OCI-LY1 (cell line): ENCODE data around the gene ENTPD3.

Source experiments
- H2AFZ ChIP-seq: fragments of 200-600 bp; sonication (generic), shearing (Covaris generic); 2 replicates; pipeline ENCODE4 v1.6.0; 2014; ENCODE audit warnings: antibody characterized with exemption, mild to moderate bottlenecking, low read length
- H3F3A ChIP-seq: fragments of 200-600 bp; sonication (generic), shearing (Covaris generic); 2 replicates; pipeline ENCODE4 v1.6.0; 2014; ENCODE audit warnings: mild to moderate bottlenecking, antibody characterized with exemption, low read length, moderate library complexity; ENCODE audit not compliant: insufficient read depth
- H3K27ac ChIP-seq: fragments of 200-600 bp; sonication (generic); 2 replicates; pipeline ENCODE4 v1.5.1; 2014; ENCODE audit warnings: low read length, mixed run types, mild to moderate bottlenecking, low read depth; ENCODE audit not compliant: poor library complexity, severe bottlenecking
- H3K27me3 ChIP-seq: fragments of 200-600 bp; sonication (generic); 2 replicates; pipeline ENCODE4 v1.6.0; 2014; ENCODE audit warnings: antibody characterized with exemption, mild to moderate bottlenecking, low read length, moderate library complexity; ENCODE audit not compliant: insufficient read depth
- H3K36me3 ChIP-seq: fragments of 200-600 bp; sonication (generic); 2 replicates; pipeline ENCODE4 v1.6.1; 2014; ENCODE audit warnings: mild to moderate bottlenecking, antibody characterized with exemption, low read length, moderate library complexity, mixed read lengths; ENCODE audit not compliant: insufficient read depth
- H3K4me1 ChIP-seq: fragments of 200-600 bp; sonication (generic); 2 replicates; pipeline ENCODE4 v1.5.1; 2014; ENCODE audit warnings: mild to moderate bottlenecking, low read length, moderate library complexity; ENCODE audit not compliant: insufficient read depth, severe bottlenecking
- H3K4me2 ChIP-seq: fragments of 200-600 bp; sonication (generic), shearing (Covaris generic); 2 replicates; pipeline ENCODE4 v1.6.1; 2014; ENCODE audit warnings: low read length
- H3K4me3 ChIP-seq: fragments of 200-600 bp; sonication (generic); 2 replicates; pipeline ENCODE4 v1.5.1; 2014; ENCODE audit warnings: low read length, low read depth, mild to moderate bottlenecking, mixed read lengths; ENCODE audit not compliant: poor library complexity, severe bottlenecking
- H3K79me2 ChIP-seq: fragments of 200-600 bp; shearing (Covaris generic); 2 replicates; pipeline ENCODE4 v1.6.1; 2016; ENCODE audit warnings: mixed run types, low read length, mixed read lengths; ENCODE audit not compliant: insufficient read depth
- H3K9ac ChIP-seq: fragments of 200-600 bp; sonication (generic), shearing (Covaris generic); 2 replicates; pipeline ENCODE4 v1.6.1; 2014; ENCODE audit warnings: mild to moderate bottlenecking, low read length, mixed read lengths
- H3K9me2 ChIP-seq: fragments of 200-600 bp; sonication (generic), shearing (Covaris generic); 2 replicates; pipeline ENCODE4 v1.6.1; 2014; ENCODE audit warnings: low read depth, mild to moderate bottlenecking, low read length, mixed read lengths
- H3K9me3 ChIP-seq: fragments of 200-600 bp; shearing (Covaris generic); 2 replicates; pipeline ENCODE4 v1.6.1; 2014; ENCODE audit warnings: low read length, mixed read lengths
- H4K20me1 ChIP-seq: fragments of 200-600 bp; sonication (generic), shearing (Covaris generic); 2 replicates; pipeline ENCODE4 v1.6.0; 2016; ENCODE audit warnings: mild to moderate bottlenecking, low read length; ENCODE audit not compliant: insufficient read depth
- CTCF ChIP-seq: fragments of 200-600 bp; sonication (generic), shearing (Covaris generic); IDR thresholded peaks from 2 replicates; pipeline ENCODE4 v1.5.1; 2017; ENCODE audit warnings: mild to moderate bottlenecking, antibody characterized with exemption, low read length, moderate library complexity, mixed read lengths
- EZH2 ChIP-seq: fragments of 200-600 bp; sonication (generic), shearing (Covaris generic); IDR thresholded peaks from 2 replicates; pipeline ENCODE4 v1.8.0; 2017; ENCODE audit warnings: borderline replicate concordance, mixed run types, mild to moderate bottlenecking, antibody characterized with exemption, low read length, moderate library complexity, mixed read lengths

ENTPD3 gene

GRCh38 chr3:40453933-40454332 lies 66.9 kb downstream of the ENTPD3 start:
- peaks cover 45% of the 10 kb centered on the region for H3K4me1 ChIP-seq

GRCh38 chr3:40455328-40455727 lies 68.3 kb downstream of the ENTPD3 start:
- Histone ChIP-seq H3K27ac (no peak overlapping the region), H3K9ac (no peak overlapping the region), H3K36me3 (peaks cover 30% of the 10 kb centered on the region), H3K4me3 (no peak overlapping the region), H4K20me1 (no peaks in the 10 kb centered on the region), H3K9me2 (no peaks in the 10 kb centered on the region), H3K4me1 (peaks cover 53% of the 10 kb centered on the region), H3F3A (0 out of 2 replicates have a peak, but pooled peaks cover 3% of the 10 kb centered on the region), H3K27me3 (no peaks in the 10 kb centered on the region), H3K79me2 (peaks cover 20% of the 10 kb centered on the region), H3K9me3 (no peaks in the 10 kb centered on the region), H3K4me2 (no peak overlapping the region), H2AFZ (no peak overlapping the region)
- TF ChIP-seq EZH2 (no peak), CTCF (no peak)

More at GRCh38 chr3:40453933-40454332, 66.9 kb downstream of the ENTPD3 start:
- Histone ChIP-seq H3K9ac (peak overlapping the region; percentile 68), H3K27ac (no peak overlapping the region), H3K36me3 (peaks cover 16% of the 10 kb centered on the region), H3K9me3 (no peaks in the 10 kb centered on the region), H3K4me2 (peak overlapping the region; percentile 78), H2AFZ (no peak overlapping the region), H3K4me3 (peak overlapping the region; percentile 70), H3K79me2 (peaks cover 17% of the 10 kb centered on the region), H3F3A (0 out of 2 replicates have a peak, but pooled peaks cover 3% of the 10 kb centered on the region), H3K9me2 (no peaks in the 10 kb centered on the region), H3K27me3 (no peaks in the 10 kb centered on the region), H4K20me1 (no peaks in the 10 kb centered on the region)
- no peak for TF ChIP-seq EZH2
- TF ChIP-seq CTCF, result no peak

GRCh38 chr3:40456279-40456939 lies 69.4 kb downstream of the ENTPD3 start:
- Histone ChIP-seq H3F3A (0 out of 2 replicates have a peak, but pooled peaks cover 3% of the 10 kb centered on the region), H3K9ac (peak overlapping the region; percentile 99), H3K4me2 (peak overlapping the region; percentile 81), H3K9me2 (no peaks in the 10 kb centered on the region), H3K27ac (peak overlapping the region; percentile 72), H2AFZ (0 out of 2 replicates have a peak overlapping the region, but pooled peaks have one; percentile 29), H3K9me3 (no peaks in the 10 kb centered on the region), H3K79me2 (peaks cover 20% of the 10 kb centered on the region), H3K27me3 (no peaks in the 10 kb centered on the region), H4K20me1 (no peaks in the 10 kb centered on the region), H3K36me3 (peaks cover 41% of the 10 kb centered on the region), H3K4me1 (peaks cover 53% of the 10 kb centered on the region), H3K4me3 (peak overlapping the region; percentile 99)
- TF ChIP-seq CTCF (no peak), EZH2 (no peak)
